Left ventricle myocardium superior (tissue), 1 donor: Measurements from ENCODE around the gene NCR2. TPM values are rescaled to one million over a fixed set of nuclear protein-coding genes. Genes with fewer than 3 reads are reported as not detected.
"Not testable (repeated sequence)": the region's sequence is repeated elsewhere in the genome, so short reads cannot be mapped to it uniquely, and the experiment has no call there.

Experiments used
- ATAC-seq: fragments of 200-7000 bp; cut with Tn5 transposase; one replicate; pipeline ENCODE4 v1.9.1; 2020; ENCODE audit warnings: mild to moderate bottlenecking, moderate library complexity
- DNase-seq: peaks from one replicate; pipeline ENCODE4 v3.0.0-alpha.2; 2020
- intact Hi-C: fragments of 100-400 bp; cut with micrococcal nuclease; formaldehyde crosslinking; loops from one replicate; pipeline ENCODE4 v1.11.0; 2022
- long read RNA-seq: library from polyadenylated mRNA; unstranded; transcript quantifications from one replicate; pipeline ENCODE4 v2.0.0, GENCODE V29; 2021
- total RNA-seq: library from RNA; stranded (reverse); fragmentation: NEBNext Ultra II Directional; extraction: Animal tissue kit (Norgen Biotek cat#: 25700); gene quantifications from one replicate; pipeline ENCODE4 v1.2.1, GENCODE V29; 2021
- donor health status: DM: no; HTN: yes; CAD: no; lungs with severe emphysema.

NCR2 gene
- not detected for total RNA-seq
- long read RNA-seq, result 0 reads

- intact Hi-C loops, result no loop called here
- no peak for DNase-seq
- no peak for ATAC-seq
Measured at GRCh38 chr6:41335296-41335695, at the start of gene NCR2. Gene NCR2, plus strand, starts transcription at chr6:41335608. Its CDS starts 269 bp downstream, at chr6:41335877.

- peak; percentile 53 for DNase-seq
- ATAC-seq, result peak; percentile 80
Measured at GRCh38 chr6:41286544-41287346, 48.7 kb upstream of the NCR2 start, which contains the start of gene TREM1. Gene TREM1, minus strand, starts transcription at chr6:41286682. Its CDS starts 27 bp downstream, at chr6:41286655.

GRCh38 chr6:41288030-41288753 is 47.2 kb upstream of the NCR2 start:
- no peak for DNase-seq
- intact Hi-C loops, result no loop called here

More at GRCh38 chr6:41286544-41287346, 48.7 kb upstream of the NCR2 start, which contains the start of gene TREM1:
- intact Hi-C loops, result no loop called here

GRCh38 chr6:41288754-41289129 is 46.7 kb upstream of the NCR2 start:
- DNase-seq (no peak), ATAC-seq (no peak)
- intact Hi-C loops, result no loop called here

More at GRCh38 chr6:41288030-41288753, 47.2 kb upstream of the NCR2 start:
- ATAC-seq, result peak; percentile 85

- intact Hi-C loops, result no loop called here
- no peak for DNase-seq
- no peak for ATAC-seq
Measured at GRCh38 chr6:41289815-41290214, 45.6 kb upstream of the NCR2 start.

GRCh38 chr6:41291717-41292116 is 43.7 kb upstream of the NCR2 start:
- intact Hi-C loops, result no loop called here
- no peak for DNase-seq
- no peak for ATAC-seq

- intact Hi-C loops, result no loop called here
- ATAC-seq (no peak), DNase-seq (no peak)
Measured at GRCh38 chr6:41294214-41294872, 41.1 kb upstream of the NCR2 start.

- DNase-seq, ATAC-seq, intact Hi-C loops: not testable (repeated sequence)
Measured at GRCh38 chr6:41297248-41297647, 38.2 kb upstream of the NCR2 start.

GRCh38 chr6:41298785-41299502 is 36.5 kb upstream of the NCR2 start:
- intact Hi-C loops, result no loop called here
- no peak for ATAC-seq
- no peak for DNase-seq

- intact Hi-C loops, result no loop called here
- DNase-seq (no peak), ATAC-seq (no peak)
Measured at GRCh38 chr6:41302638-41303037, 32.8 kb upstream of the NCR2 start.

- no peak for DNase-seq
- intact Hi-C loops, result no loop called here
- ATAC-seq, result no peak
Measured at GRCh38 chr6:41306187-41306854, 29.1 kb upstream of the NCR2 start.

- ATAC-seq (no peak), DNase-seq (no peak)
- intact Hi-C loops, result no loop called here
Measured at GRCh38 chr6:41315203-41315602, 20.2 kb upstream of the NCR2 start.

- no peak for ATAC-seq
- no peak for DNase-seq
- intact Hi-C loops, result no loop called here
Measured at GRCh38 chr6:41315943-41316620, 19.3 kb upstream of the NCR2 start.

- DNase-seq, result no peak
- intact Hi-C loops, result no loop called here
- no peak for ATAC-seq
Measured at GRCh38 chr6:41318261-41318653, 17.2 kb upstream of the NCR2 start.

GRCh38 chr6:41318654-41319565 is 16.5 kb upstream of the NCR2 start:
- ATAC-seq (peak; percentile 99), DNase-seq (peak; percentile 88)
- intact Hi-C loops, result no loop called here

GRCh38 chr6:41321183-41321582 is 14.2 kb upstream of the NCR2 start:
- DNase-seq (no peak), ATAC-seq (no peak)

GRCh38 chr6:41325446-41326066 is 9.9 kb upstream of the NCR2 start:
- intact Hi-C loops, result no loop called here
- DNase-seq (no peak), ATAC-seq (no peak)

More at GRCh38 chr6:41321183-41321582, 14.2 kb upstream of the NCR2 start:
- intact Hi-C loops, result no loop called here
